ENCODE measurements around the gene TSEN2.
"Not testable (repeated sequence)": the region's sequence is repeated elsewhere in the genome, so short reads cannot be mapped to it uniquely, and the experiment has no call there.

TSEN2 gene

DNA sequence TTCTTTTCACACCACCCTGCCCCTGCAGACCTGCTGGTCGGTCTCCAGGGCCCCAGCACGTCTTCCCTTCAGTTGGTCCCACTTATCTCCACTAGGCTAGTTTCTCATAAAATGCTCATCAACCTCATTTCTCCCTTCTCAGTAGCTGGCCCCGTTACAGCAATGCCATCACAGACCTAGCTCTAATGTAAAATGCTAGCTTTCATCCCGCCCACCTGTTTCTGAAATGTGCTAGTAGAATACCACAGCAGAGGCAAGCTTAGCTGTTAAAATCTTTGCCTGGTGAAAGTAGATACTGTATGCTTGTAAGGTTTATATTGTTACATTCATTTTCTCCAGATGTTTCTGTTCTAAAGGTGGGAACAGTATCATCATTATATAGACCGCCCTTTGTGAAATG lies 47.9 kb downstream of the TSEN2 start:
- H3K9ac ChIP-seq (ENCODE audit: low read depth, low read length), result no peak overlapping the region
- no peaks in the 10 kb centered on the region for H3K27me3 ChIP-seq (ENCODE audit: control insufficient read depth, insufficient read depth, low read length)
- H3K27ac ChIP-seq (ENCODE audit: low read depth, low read length), result no peak overlapping the region
- H3K36me3 ChIP-seq (ENCODE audit: control insufficient read depth, insufficient read depth, low read length), result peaks cover 55% of the 10 kb centered on the region
- H3K9me3 ChIP-seq (ENCODE audit: control insufficient read depth, insufficient read depth, low read length), result no peaks in the 10 kb centered on the region
- no peaks in the 10 kb centered on the region for H3K4me1 ChIP-seq (ENCODE audit: control insufficient read depth, insufficient read depth, low read length)
- no peak overlapping the region for H3K4me3 ChIP-seq (ENCODE audit: low read depth, low read length)

DNA sequence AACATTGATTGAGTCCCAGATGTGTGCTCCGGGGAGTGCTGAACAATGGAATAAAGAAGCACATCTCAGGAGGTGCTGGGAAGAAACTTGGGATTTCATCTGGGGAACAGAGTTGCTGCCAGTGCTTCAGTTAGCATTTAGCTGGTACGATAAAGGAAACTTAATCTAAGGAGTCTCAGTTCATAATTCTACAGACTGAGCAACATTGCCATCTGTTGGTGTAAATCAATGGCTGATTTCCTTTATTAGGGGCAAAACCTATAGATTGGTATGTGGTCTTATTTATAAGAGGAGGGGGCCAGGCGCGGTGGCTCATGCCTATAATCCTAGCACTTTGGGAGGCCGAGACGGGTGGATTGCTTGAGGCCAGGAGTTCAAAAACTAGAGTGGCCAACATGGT lies 52.1 kb downstream of the TSEN2 start:
- Histone ChIP-seq H3K36me3 (ENCODE audit: control insufficient read depth, insufficient read depth, low read length) (peaks cover 39% of the 10 kb centered on the region), H3K27ac (ENCODE audit: low read depth, low read length) (no peak overlapping the region), H3K4me3 (ENCODE audit: low read depth, low read length) (no peak overlapping the region), H3K4me1 (ENCODE audit: control insufficient read depth, insufficient read depth, low read length) (peaks cover 8% of the 10 kb centered on the region), H3K27me3 (ENCODE audit: control insufficient read depth, insufficient read depth, low read length) (no peaks in the 10 kb centered on the region), H3K9me3 (ENCODE audit: control insufficient read depth, insufficient read depth, low read length) (no peaks in the 10 kb centered on the region), H3K9ac (ENCODE audit: low read depth, low read length) (no peak overlapping the region)

DNA sequence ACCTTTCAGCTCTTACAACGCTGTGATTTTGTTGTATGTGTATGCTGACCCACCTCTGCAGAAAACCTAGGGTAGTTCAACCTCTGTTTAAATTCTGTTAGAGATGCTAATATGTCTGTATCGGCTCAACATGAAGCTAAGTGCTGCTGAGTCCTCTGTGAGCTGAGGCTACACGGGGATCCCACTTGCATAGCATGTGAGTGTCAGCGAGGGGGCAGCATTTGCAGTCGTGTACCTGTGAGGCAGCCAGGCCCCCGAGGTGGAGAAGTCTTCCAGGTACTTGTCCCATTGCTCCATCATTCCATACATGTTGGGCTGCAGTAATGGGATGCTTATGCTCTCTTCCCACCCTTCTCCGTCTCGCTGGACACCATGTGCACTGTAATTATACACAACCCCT lies 57.3 kb downstream of the TSEN2 start:
- Histone ChIP-seq H3K27me3 (ENCODE audit: control insufficient read depth, insufficient read depth, low read length) (no peaks in the 10 kb centered on the region), H3K36me3 (ENCODE audit: control insufficient read depth, insufficient read depth, low read length) (peaks cover 11% of the 10 kb centered on the region; the same call in 1 of the 2 replicates), H3K4me3 (ENCODE audit: low read depth, low read length) (no peak overlapping the region), H3K27ac (ENCODE audit: low read depth, low read length) (no peak overlapping the region), H3K9me3 (ENCODE audit: control insufficient read depth, insufficient read depth, low read length) (no peaks in the 10 kb centered on the region), H3K9ac (ENCODE audit: low read depth, low read length) (no peak overlapping the region), H3K4me1 (ENCODE audit: control insufficient read depth, insufficient read depth, low read length) (peaks cover 20% of the 10 kb centered on the region)

DNA sequence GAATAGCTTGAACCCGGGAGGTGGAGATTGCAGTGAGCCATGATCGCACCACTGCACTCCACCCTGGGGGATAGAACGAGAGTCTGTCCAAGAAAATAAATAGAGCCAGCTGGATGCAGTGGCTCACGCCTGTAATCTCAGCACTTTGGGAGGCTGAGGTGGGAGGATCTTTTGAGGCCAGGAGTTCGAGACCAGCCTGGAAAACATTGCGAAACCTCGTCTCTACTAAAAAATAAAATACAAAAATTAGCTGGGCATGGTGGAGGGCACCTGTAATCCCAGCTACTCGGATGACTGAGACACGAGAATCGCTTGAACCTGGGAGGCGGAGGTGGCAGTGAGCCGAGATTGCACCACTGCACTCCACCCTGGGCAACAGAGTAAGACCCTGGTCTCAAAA lies 59.2 kb downstream of the TSEN2 start:
- H3K9me3 ChIP-seq (ENCODE audit: control insufficient read depth, insufficient read depth, low read length); H3K9ac ChIP-seq (ENCODE audit: low read depth, low read length); H3K27ac ChIP-seq (ENCODE audit: low read depth, low read length); H3K27me3 ChIP-seq (ENCODE audit: control insufficient read depth, insufficient read depth, low read length); H3K4me3 ChIP-seq (ENCODE audit: low read depth, low read length): not testable (repeated sequence)
- H3K4me1 ChIP-seq (ENCODE audit: control insufficient read depth, insufficient read depth, low read length), result 0 out of 2 replicates have a peak, but pooled peaks cover 11% of the 10 kb centered on the region
- H3K36me3 ChIP-seq (ENCODE audit: control insufficient read depth, insufficient read depth, low read length), result peaks cover 11% of the 10 kb centered on the region; the same call in 1 of the 2 replicates

DNA sequence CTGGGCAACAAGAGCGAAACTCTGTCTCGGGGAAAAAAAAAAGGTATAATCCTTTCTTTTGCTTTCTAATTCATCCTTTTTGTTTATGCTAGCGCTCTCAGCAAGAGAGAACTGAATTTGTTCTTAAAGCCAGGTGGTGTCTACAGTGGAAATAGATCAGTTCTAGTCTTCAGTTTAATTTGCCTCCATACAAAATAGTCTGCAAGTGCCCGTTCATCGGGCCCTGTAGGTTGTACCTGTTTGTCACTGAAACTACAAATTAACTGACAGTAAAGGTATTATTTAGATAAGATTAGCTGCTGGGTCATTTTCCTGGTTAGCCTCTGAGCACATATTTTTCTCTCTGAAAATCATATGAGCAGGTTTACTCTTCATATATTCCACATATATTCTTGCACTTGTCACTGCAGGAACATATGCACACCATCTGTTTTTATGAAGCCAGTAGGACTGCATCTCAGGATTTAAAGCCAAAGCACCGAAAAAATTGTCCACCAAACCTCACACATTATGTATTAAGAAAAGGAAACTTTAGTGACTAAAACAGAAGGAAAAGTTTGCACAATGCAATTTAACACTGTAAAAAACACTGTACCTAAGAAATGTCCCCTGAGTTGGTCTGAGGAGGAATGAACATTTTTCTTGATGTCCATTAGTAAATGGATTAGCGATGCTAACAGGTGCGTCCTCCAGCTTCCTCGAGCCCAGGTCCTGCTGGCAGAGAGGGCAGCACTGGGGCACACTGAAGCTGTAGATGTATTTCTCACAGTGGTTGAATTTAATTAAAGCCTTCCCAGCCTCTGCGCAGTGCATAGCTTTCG lies 60.6 kb downstream of the TSEN2 start:
- peaks cover 6% of the 10 kb centered on the region; the same call in 1 of the 2 replicates for H3K36me3 ChIP-seq (ENCODE audit: control insufficient read depth, insufficient read depth, low read length)
- H3K27me3 ChIP-seq (ENCODE audit: control insufficient read depth, insufficient read depth, low read length), result no peaks in the 10 kb centered on the region
- H3K27ac ChIP-seq (ENCODE audit: low read depth, low read length), result peak overlapping the region; percentile 0
- H3K9ac ChIP-seq (ENCODE audit: low read depth, low read length), result no peak overlapping the region
- H3K9me3 ChIP-seq (ENCODE audit: control insufficient read depth, insufficient read depth, low read length), result no peaks in the 10 kb centered on the region
- 0 out of 2 replicates have a peak, but pooled peaks cover 11% of the 10 kb centered on the region for H3K4me1 ChIP-seq (ENCODE audit: control insufficient read depth, insufficient read depth, low read length)
- H3K4me3 ChIP-seq (ENCODE audit: low read depth, low read length), result peak overlapping the region; percentile 14

DNA sequence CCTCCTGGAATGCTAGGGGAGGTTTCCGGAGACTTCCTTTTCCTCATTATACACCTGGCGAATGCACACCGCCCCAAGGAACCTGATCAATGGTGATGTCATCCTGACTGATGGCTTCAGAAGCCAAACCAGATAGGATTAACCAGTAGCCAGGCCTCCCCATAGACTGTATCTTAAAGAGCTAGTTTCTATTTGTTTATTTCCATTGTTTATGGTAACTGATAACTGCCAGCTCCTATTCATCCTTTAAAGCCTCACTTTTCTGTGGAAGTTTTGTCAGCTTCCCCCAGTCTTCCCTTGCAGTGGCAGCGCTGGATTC lies 61.2 kb downstream of the TSEN2 start, which contains the start of gene MKRN2OS:
Gene MKRN2OS (minus strand): TSS at position 27 of the 319 bp plus-strand sequence. CDS start 35 bp downstream, outside the sequence.
- Histone ChIP-seq H3K9ac (ENCODE audit: low read depth, low read length) (no peak within 1 kb of the TSS), H3K27me3 (ENCODE audit: control insufficient read depth, insufficient read depth, low read length) (no peaks in the 10 kb centered on the region), H3K36me3 (ENCODE audit: control insufficient read depth, insufficient read depth, low read length) (peaks cover under 1% of the 10 kb centered on the region; the same call in 1 of the 2 replicates), H3K4me1 (ENCODE audit: control insufficient read depth, insufficient read depth, low read length) (0 out of 2 replicates have a peak, but pooled peaks cover 11% of the 10 kb centered on the region), H3K27ac (ENCODE audit: low read depth, low read length) (peak within 1 kb of the TSS; percentile 0), H3K9me3 (ENCODE audit: control insufficient read depth, insufficient read depth, low read length) (no peaks in the 10 kb centered on the region), H3K4me3 (ENCODE audit: low read depth, low read length) (peak within 1 kb of the TSS; percentile 14)

DNA sequence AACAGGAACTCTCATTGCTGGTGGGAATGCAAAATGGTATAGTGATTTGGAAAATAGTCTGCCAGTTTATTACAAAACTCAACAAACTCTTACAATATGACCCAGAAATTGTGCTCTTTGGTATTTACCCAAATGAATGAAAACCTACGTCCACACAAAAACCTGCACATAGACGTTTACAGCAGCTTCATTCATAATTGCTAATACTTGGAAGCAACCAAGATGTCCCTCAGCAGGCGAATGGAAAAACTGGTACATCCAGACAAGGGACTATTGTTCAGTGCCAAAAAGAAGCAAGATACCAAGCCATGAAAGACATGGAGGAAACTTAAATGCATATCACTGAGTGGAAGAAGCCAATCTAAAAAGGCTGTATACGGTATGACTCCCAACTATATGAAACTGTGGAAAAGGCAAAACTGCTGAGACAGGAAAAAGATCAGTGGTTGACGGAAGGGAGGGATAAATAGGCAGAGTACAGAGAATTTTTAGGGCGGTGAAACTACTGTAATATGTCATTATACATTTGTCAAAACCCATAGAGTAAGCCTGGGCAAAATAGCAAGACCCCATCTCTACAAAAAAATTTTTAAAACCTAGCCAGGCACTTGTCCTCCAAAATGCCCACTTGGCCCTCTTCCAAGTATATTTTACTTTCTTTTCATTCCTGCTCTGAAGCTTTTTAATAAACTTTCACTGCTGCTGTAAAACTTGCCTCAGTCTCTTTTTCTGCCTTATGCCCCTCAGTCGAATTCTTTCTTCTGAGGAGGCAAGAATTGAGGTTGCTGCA lies 65.9 kb downstream of the TSEN2 start:
- H3K27ac ChIP-seq (ENCODE audit: low read depth, low read length), result no peak overlapping the region
- no peak overlapping the region for H3K4me3 ChIP-seq (ENCODE audit: low read depth, low read length)
- no peak overlapping the region for H3K9ac ChIP-seq (ENCODE audit: low read depth, low read length)
- H3K27me3 ChIP-seq (ENCODE audit: control insufficient read depth, insufficient read depth, low read length), result no peaks in the 10 kb centered on the region
- H3K9me3 ChIP-seq (ENCODE audit: control insufficient read depth, insufficient read depth, low read length), result no peaks in the 10 kb centered on the region
- H3K36me3 ChIP-seq (ENCODE audit: control insufficient read depth, insufficient read depth, low read length), result no peaks in the 10 kb centered on the region
- H3K4me1 ChIP-seq (ENCODE audit: control insufficient read depth, insufficient read depth, low read length), result 0 out of 2 replicates have a peak, but pooled peaks cover 5% of the 10 kb centered on the region

DNA sequence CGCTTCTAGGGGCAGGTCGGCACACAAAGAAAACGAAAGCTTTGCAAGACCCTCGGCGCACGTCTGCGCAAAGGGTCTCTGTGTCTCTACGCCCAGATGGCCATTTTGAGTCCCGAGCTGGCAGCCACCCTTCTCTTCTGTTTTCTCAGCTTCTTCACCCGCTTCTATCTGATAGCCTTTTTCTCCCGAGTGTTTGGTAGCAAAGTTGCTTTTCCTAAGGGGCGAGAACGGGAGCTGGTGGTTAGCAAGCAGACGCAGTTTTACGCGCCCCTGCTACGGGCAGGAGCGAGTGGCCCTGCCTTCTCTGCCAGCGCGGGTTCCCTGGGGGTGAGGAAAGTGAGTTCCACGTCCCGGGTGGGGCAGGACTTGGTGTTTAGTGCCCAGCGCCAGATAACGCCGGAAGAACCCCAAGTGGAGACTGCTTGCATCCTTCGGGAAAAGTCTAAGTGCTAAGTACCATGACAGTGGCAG lies 69.7 kb downstream of the TSEN2 start:
- Histone ChIP-seq H3K36me3 (ENCODE audit: control insufficient read depth, insufficient read depth, low read length) (no peaks in the 10 kb centered on the region), H3K27ac (ENCODE audit: low read depth, low read length) (no peak overlapping the region), H3K4me1 (ENCODE audit: control insufficient read depth, insufficient read depth, low read length) (peaks cover 10% of the 10 kb centered on the region), H3K4me3 (ENCODE audit: low read depth, low read length) (peak overlapping the region; percentile 56), H3K9ac (ENCODE audit: low read depth, low read length) (peak overlapping the region; percentile 61), H3K9me3 (ENCODE audit: control insufficient read depth, insufficient read depth, low read length) (no peaks in the 10 kb centered on the region), H3K27me3 (ENCODE audit: control insufficient read depth, insufficient read depth, low read length) (no peaks in the 10 kb centered on the region)

DNA sequence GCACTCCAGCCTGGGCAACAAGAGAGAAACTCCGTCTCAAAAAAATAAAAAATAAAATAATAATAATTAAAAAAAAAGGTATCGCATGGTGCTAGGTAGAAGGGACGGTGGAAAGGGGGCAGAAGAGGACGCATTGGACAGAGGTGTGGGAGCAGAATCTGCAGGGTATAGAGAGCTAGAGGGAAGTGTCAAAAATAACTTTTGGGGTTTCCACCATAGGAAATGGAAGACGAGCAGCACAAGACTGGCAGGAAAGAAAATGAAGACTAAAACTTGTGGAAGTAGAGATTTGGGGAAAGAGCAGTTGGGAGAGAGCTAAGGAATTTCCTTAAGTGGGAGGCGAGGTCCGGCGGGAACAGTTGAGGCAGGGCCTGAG lies 72.0 kb downstream of the TSEN2 start:
- H3K9me3 ChIP-seq (ENCODE audit: control insufficient read depth, insufficient read depth, low read length), result no peaks in the 10 kb centered on the region
- no peaks in the 10 kb centered on the region for H3K36me3 ChIP-seq (ENCODE audit: control insufficient read depth, insufficient read depth, low read length)
- H3K9ac ChIP-seq (ENCODE audit: low read depth, low read length), result peak overlapping the region; percentile 64
- H3K27ac ChIP-seq (ENCODE audit: low read depth, low read length), result no peak overlapping the region
- H3K27me3 ChIP-seq (ENCODE audit: control insufficient read depth, insufficient read depth, low read length), result no peaks in the 10 kb centered on the region
- peak overlapping the region; percentile 97 for H3K4me3 ChIP-seq (ENCODE audit: low read depth, low read length)
- peaks cover 27% of the 10 kb centered on the region for H3K4me1 ChIP-seq (ENCODE audit: control insufficient read depth, insufficient read depth, low read length)

DNA sequence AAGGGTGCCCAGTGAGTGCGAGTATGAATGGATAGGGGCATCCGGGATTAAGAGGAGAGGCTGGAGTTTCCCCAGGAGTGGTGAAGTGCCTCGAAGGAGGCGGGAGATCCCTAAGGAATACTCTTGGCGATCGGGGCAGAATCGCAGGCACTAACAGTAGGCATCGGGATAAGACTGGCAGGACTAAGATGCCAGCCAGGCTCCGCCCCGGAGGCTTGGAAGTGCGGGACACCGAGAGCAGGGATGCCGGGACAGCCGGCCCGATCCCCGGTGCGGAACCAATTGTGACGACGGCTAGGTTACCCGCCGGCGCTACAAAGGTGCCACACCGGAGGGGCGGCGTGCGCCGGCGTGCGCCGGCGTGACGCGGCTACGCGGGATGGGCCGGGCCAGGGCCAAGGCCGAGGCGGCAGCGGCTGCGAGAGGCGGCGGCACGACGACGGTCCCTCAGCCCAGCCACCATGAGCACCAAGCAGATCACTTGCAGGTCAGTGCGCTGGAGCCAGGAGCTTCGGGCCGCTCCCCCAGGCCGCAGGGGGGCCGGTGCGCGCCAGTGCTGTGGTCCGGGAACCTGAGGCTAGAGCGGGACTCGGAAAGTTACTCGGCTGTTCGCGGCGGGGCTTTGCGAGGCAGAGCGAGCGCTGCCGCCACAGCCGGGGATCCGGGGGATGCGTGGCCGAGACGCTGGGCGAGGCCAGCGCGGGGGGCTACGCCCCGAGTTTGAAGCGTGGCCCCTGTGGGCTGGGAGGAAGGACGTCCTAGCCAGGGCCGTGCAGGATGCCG lies 72.6 kb downstream of the TSEN2 start, which contains the start of gene MKRN2:
Gene MKRN2 (plus strand): TSS at position 398 of the 783 bp plus-strand sequence. CDS start 64 bp downstream, at position 462.
- H3K36me3 ChIP-seq (ENCODE audit: control insufficient read depth, insufficient read depth, low read length), result no peaks in the 10 kb centered on the region
- peak within 1 kb of the TSS; percentile 97 for H3K4me3 ChIP-seq (ENCODE audit: low read depth, low read length)
- H3K27ac ChIP-seq (ENCODE audit: low read depth, low read length), result peak within 1 kb of the TSS; percentile 98
- no peaks in the 10 kb centered on the region for H3K27me3 ChIP-seq (ENCODE audit: control insufficient read depth, insufficient read depth, low read length)
- no peaks in the 10 kb centered on the region for H3K9me3 ChIP-seq (ENCODE audit: control insufficient read depth, insufficient read depth, low read length)
- peak within 1 kb of the TSS; percentile 92 for H3K9ac ChIP-seq (ENCODE audit: low read depth, low read length)
- H3K4me1 ChIP-seq (ENCODE audit: control insufficient read depth, insufficient read depth, low read length), result peaks cover 27% of the 10 kb centered on the region
